ENCODE measurements around the gene TEAD1. TPM values are rescaled to one million over a fixed set of nuclear protein-coding genes. Genes with fewer than 3 reads are reported as not detected.

Gene TEAD1
- total RNA-seq, 2 experiments from 2014 or later = 5.6 to 10.8 TPM

DNA sequence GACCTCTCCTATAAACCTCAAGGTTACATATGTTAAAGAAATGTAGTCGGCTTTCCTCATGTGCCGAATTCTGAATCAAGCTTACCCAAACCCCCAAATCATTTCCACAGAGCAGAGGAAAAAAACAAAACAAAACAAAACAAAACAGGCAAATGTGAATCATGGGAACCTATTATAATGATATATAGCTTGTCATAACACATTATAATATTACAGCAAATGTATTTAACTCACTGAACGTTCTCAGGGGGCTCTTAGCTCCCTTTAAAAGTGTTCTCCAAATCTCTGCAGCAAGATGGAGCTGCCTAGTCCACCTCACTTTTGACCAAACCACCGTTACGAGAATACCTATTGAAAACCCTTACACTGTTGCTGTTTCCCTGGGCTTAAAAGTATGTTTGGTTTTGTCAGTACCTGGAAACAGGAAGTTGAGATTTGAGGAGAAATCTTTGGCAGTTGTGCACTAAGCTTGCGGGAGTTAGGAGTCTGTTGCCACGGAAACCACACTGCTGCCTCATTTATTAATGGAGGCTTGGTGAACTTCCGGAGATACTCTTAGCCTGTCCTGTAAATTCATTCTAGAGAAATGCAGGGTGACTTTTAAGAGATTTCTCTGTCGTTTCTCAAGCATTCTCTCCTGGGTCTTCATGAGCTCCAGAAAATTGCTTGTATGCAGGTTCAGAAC, 167.9 kb downstream of the TEAD1 start:
- CTCF ChIA-PET (ENCODE audit: unreplicated experiment) = no interaction called here
- no TSS peak for BruUV-seq (replicated peaks)
- POLR2A ChIA-PET = interaction anchor here (0.6 to 2.9 kb wide), 6 partner anchors 10 to 542 kb away, joined by 3 to 6 read pairs (median 3); no protein-coding TSS in a partner anchor
- intact Hi-C loops (cut with micrococcal nuclease; ENCODE audit: unreplicated experiment) = no loop called here
- H3K79me2 ChIP-seq (ENCODE audit: insufficient read depth, low read depth, low read length) = peaks cover 12% of the 10 kb centered on the region; the same call in 1 of the 2 replicates
- peak overlapping the region; percentile 61 for H3K4me3 ChIP-seq (ENCODE audit: low read depth, low read length, poor library complexity, severe bottlenecking)
- DNase-seq (ENCODE audit: low spot score) = peak; percentile 66
- H3K4me2 ChIP-seq (ENCODE audit: low read length) = peak overlapping the region; percentile 72
- peak overlapping the region; percentile 93 for H2AFZ ChIP-seq (ENCODE audit: low read length)
- no peaks in the 10 kb centered on the region for H3K9me3 ChIP-seq (ENCODE audit: low read length)
- H3K36me3 ChIP-seq (ENCODE audit: insufficient read depth, low read length) = no peaks in the 10 kb centered on the region
- TF ChIP-seq EZH2phosphoT487 (IDR thresholded peaks at IDR 0.05; ENCODE audit: borderline replicate concordance, low read depth, low read length) = no peak
- TF ChIP-seq, protein P1, sequence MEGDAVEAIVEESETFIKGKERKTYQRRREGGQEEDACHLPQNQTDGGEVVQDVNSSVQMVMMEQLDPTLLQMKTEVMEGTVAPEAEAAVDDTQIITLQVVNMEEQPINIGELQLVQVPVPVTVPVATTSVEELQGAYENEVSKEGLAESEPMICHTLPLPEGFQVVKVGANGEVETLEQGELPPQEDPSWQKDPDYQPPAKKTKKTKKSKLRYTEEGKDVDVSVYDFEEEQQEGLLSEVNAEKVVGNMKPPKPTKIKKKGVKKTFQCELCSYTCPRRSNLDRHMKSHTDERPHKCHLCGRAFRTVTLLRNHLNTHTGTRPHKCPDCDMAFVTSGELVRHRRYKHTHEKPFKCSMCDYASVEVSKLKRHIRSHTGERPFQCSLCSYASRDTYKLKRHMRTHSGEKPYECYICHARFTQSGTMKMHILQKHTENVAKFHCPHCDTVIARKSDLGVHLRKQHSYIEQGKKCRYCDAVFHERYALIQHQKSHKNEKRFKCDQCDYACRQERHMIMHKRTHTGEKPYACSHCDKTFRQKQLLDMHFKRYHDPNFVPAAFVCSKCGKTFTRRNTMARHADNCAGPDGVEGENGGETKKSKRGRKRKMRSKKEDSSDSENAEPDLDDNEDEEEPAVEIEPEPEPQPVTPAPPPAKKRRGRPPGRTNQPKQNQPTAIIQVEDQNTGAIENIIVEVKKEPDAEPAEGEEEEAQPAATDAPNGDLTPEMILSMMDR (conservative IDR thresholded peaks at IDR 0.05; ENCODE audit: low read length) = no peak
- H3K27ac ChIP-seq (ENCODE audit: low read depth, low read length, poor library complexity, severe bottlenecking) = peak overlapping the region; percentile 78
- H3K9me2 ChIP-seq (ENCODE audit: insufficient read depth, low read length) = no peaks in the 10 kb centered on the region
- no peaks in the 10 kb centered on the region for H4K20me1 ChIP-seq (ENCODE audit: insufficient read depth, low read length)
- peaks cover 85% of the 10 kb centered on the region for H3K4me1 ChIP-seq (ENCODE audit: insufficient read depth, low read length, poor library complexity, severe bottlenecking)

GRCh38 chr11:12842933-12843636, 168.9 kb downstream of the TEAD1 start:
- CTCF ChIA-PET (ENCODE audit: unreplicated experiment) = no interaction called here
- H3K4me2 ChIP-seq (ENCODE audit: low read length) = peak overlapping the region; percentile 72
- no TSS peak for BruUV-seq (replicated peaks)

More at GRCh38 chr11:12842933-12843636, 168.9 kb downstream of the TEAD1 start:
- no peak for TF ChIP-seq EZH2phosphoT487 (IDR thresholded peaks at IDR 0.05; ENCODE audit: borderline replicate concordance, low read depth, low read length)
- TF ChIP-seq, protein P1 (conservative IDR thresholded peaks at IDR 0.05; ENCODE audit: low read length) = no peak
- peak overlapping the region; percentile 93; the same call in 1 of the 2 replicates for H2AFZ ChIP-seq (ENCODE audit: low read length)
- H3K79me2 ChIP-seq (ENCODE audit: insufficient read depth, low read depth, low read length) = peaks cover 12% of the 10 kb centered on the region; the same call in 1 of the 2 replicates
- intact Hi-C loops (cut with micrococcal nuclease; ENCODE audit: unreplicated experiment) = no loop called here
- peak; percentile 86 for DNase-seq (ENCODE audit: low spot score)
- H3K9me2 ChIP-seq (ENCODE audit: insufficient read depth, low read length) = no peaks in the 10 kb centered on the region
- no peaks in the 10 kb centered on the region for H3K36me3 ChIP-seq (ENCODE audit: insufficient read depth, low read length)
- no peaks in the 10 kb centered on the region for H3K9me3 ChIP-seq (ENCODE audit: low read length)
- POLR2A ChIA-PET = interaction anchor here (0.6 to 2.9 kb wide), 4 partner anchors 14 to 1234 kb away, joined by 3 to 6 read pairs (median 4); no protein-coding TSS in a partner anchor
- H3K4me3 ChIP-seq (ENCODE audit: low read depth, low read length, poor library complexity, severe bottlenecking) = peak overlapping the region; percentile 61
- H3K27ac ChIP-seq (ENCODE audit: low read depth, low read length, poor library complexity, severe bottlenecking) = peak overlapping the region; percentile 78
- peaks cover 93% of the 10 kb centered on the region for H3K4me1 ChIP-seq (ENCODE audit: insufficient read depth, low read length, poor library complexity, severe bottlenecking)
- H4K20me1 ChIP-seq (ENCODE audit: insufficient read depth, low read length) = no peaks in the 10 kb centered on the region
